Measurements from ENCODE around the gene IL4R. TPM values are rescaled to one million over a fixed set of nuclear protein-coding genes. Genes with fewer than 3 reads are reported as not detected.

IL4R gene
- total RNA-seq, 1 experiment from 2014 or later = 25.1 TPM

DNA sequence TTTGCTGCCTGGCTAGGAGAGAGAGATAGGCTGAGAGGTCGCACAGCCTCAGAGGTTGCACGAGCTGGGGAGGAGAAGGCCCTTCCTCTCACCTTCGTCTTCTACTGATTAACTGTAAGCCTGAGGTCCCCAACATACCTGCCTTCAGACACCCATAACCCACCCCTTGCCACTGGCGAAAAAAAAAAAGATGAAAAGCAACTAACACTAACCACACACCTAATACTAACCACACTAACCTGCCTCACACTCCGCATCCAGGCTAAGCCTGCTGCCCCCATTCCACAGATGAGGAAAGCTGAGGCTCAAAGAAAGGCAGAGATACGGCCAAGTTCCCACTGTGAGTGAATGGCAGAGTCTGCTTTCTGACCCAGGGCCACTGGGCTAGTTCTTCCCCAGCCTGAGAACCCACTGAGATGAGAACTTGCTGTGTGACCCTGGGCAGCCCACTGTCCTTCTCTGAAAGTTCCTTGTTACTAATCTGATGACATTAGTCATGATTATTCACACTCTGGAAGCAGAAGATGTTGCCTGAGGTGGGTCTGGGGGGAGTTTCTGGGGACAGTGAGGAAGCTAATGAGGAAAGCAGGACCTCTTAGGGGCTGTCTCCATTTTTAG is 92.8 kb downstream of the IL4R start:
- H3K27me3 ChIP-seq (ENCODE audit: low read length) = no peaks in the 10 kb centered on the region
- intact Hi-C loops (cut with micrococcal nuclease) = no loop called here
- no peak overlapping the region for H3K27ac ChIP-seq (ENCODE audit: low read length)
- TF ChIP-seq, protein P1, sequence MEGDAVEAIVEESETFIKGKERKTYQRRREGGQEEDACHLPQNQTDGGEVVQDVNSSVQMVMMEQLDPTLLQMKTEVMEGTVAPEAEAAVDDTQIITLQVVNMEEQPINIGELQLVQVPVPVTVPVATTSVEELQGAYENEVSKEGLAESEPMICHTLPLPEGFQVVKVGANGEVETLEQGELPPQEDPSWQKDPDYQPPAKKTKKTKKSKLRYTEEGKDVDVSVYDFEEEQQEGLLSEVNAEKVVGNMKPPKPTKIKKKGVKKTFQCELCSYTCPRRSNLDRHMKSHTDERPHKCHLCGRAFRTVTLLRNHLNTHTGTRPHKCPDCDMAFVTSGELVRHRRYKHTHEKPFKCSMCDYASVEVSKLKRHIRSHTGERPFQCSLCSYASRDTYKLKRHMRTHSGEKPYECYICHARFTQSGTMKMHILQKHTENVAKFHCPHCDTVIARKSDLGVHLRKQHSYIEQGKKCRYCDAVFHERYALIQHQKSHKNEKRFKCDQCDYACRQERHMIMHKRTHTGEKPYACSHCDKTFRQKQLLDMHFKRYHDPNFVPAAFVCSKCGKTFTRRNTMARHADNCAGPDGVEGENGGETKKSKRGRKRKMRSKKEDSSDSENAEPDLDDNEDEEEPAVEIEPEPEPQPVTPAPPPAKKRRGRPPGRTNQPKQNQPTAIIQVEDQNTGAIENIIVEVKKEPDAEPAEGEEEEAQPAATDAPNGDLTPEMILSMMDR (conservative IDR thresholded peaks at IDR 0.05; ENCODE audit: low read depth, low read length) = no peak
- TF ChIP-seq EZH2phosphoT487 (IDR thresholded peaks at IDR 0.05; ENCODE audit: borderline replicate concordance, low read length) (no peak), EZH2 (IDR thresholded peaks at IDR 0.05; ENCODE audit: low read length, unreplicated experiment) (no peak)
- no peaks in the 10 kb centered on the region for H3F3A ChIP-seq (ENCODE audit: low read length, unreplicated experiment)
- no TSS peak for BruUV-seq (replicated peaks)
- H3K9me3 ChIP-seq (ENCODE audit: low read length) = no peaks in the 10 kb centered on the region
- H3K9ac ChIP-seq (ENCODE audit: low read length) = no peak overlapping the region
- POLR2A ChIA-PET (ENCODE audit: unreplicated experiment) = interaction anchor here (0.6 kb wide), 1 partner anchor 203 kb away, joined by 3 read pairs; no protein-coding TSS in a partner anchor
- ATAC-seq = no peak
- no peaks in the 10 kb centered on the region for H3K36me3 ChIP-seq (ENCODE audit: low read depth, low read length)
- no peak overlapping the region for H3K4me2 ChIP-seq (ENCODE audit: low read length)
- no peaks in the 10 kb centered on the region for H3K9me2 ChIP-seq (replicated peaks; ENCODE audit: low read length)
- CTCF ChIA-PET = no interaction called here
- no peak overlapping the region for H3K4me3 ChIP-seq (ENCODE audit: low read length)
- no peak for DNase-seq
- no peaks in the 10 kb centered on the region for H3K4me1 ChIP-seq (ENCODE audit: insufficient read depth, low read length)
- no peak overlapping the region for H2AFZ ChIP-seq (ENCODE audit: low read length)
- H4K20me1 ChIP-seq (ENCODE audit: low read length) = no peaks in the 10 kb centered on the region
- no peaks in the 10 kb centered on the region for H3K79me2 ChIP-seq (ENCODE audit: low read length)

DNA sequence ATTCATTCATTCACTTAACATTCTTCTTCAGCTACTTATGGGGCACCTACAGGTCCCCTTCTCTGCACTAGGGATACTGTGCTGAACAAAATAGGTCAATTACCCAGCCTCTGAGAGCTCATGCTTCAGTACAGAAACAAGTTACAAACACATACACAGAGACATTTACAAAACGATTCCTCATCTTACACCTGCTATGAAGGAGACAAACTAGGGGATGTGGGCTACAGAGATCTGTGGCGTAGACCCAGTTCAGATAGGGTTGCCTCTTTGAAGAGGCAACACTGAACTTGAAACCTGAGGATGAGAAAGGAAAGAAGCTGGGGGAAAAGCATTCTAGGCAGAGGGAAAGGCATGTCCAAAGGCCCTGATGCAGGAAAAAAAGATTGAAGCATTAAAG is 93.4 kb downstream of the IL4R start:
- POLR2A ChIA-PET (ENCODE audit: unreplicated experiment) = no interaction called here
- Histone ChIP-seq H3K36me3 (ENCODE audit: low read depth, low read length) (no peaks in the 10 kb centered on the region), H3K27me3 (ENCODE audit: low read length) (no peaks in the 10 kb centered on the region), H4K20me1 (ENCODE audit: low read length) (no peaks in the 10 kb centered on the region), H3K9ac (ENCODE audit: low read length) (no peak overlapping the region), H3K4me3 (ENCODE audit: low read length) (no peak overlapping the region), H3K9me2 (replicated peaks; ENCODE audit: low read length) (no peaks in the 10 kb centered on the region), H3K27ac (ENCODE audit: low read length) (no peak overlapping the region), H3K4me1 (ENCODE audit: insufficient read depth, low read length) (no peaks in the 10 kb centered on the region), H3K4me2 (ENCODE audit: low read length) (no peak overlapping the region), H2AFZ (ENCODE audit: low read length) (no peak overlapping the region), H3F3A (ENCODE audit: low read length, unreplicated experiment) (no peaks in the 10 kb centered on the region), H3K9me3 (ENCODE audit: low read length) (no peaks in the 10 kb centered on the region), H3K79me2 (ENCODE audit: low read length) (no peaks in the 10 kb centered on the region)
- TF ChIP-seq, protein P1 (conservative IDR thresholded peaks at IDR 0.05; ENCODE audit: low read depth, low read length) = no peak
- no peak for TF ChIP-seq EZH2phosphoT487 (IDR thresholded peaks at IDR 0.05; ENCODE audit: borderline replicate concordance, low read length)
- no peak for TF ChIP-seq EZH2 (IDR thresholded peaks at IDR 0.05; ENCODE audit: low read length, unreplicated experiment)
- ATAC-seq = no peak
- DNase-seq = no peak
- intact Hi-C loops (cut with micrococcal nuclease) = no loop called here
- BruUV-seq (replicated peaks) = no TSS peak
- CTCF ChIA-PET = no interaction called here

DNA sequence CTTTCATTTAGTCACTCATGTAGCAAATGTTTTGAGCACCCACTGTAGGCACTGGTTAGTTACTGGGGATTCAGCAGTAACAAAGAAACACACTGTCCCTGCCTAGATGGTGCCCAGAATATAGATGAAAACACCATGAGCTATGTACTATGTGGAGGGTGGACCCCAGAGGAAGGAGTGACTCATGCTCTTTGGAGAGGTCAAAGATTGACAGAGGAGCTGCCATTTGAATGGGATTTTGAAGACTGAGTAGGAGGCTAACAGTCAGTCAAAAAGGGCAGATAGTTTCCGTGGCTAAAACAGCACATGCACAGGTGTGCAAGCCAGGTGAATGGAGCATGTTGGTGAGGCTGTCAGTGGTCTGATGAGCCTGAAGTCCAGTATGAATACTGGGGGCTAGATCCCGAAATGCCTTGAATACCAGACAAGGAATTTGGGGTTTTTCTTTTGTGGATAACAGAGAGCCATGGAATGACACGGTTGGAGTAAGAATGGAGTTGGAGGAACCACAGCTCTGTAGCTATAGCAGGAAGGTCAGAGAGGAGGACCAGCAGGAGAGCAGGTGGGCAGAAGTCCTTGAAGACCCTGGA is 94.3 kb downstream of the IL4R start:
- Histone ChIP-seq H3F3A (ENCODE audit: low read length, unreplicated experiment) (no peaks in the 10 kb centered on the region), H2AFZ (ENCODE audit: low read length) (no peak overlapping the region), H3K27ac (ENCODE audit: low read length) (no peak overlapping the region), H3K9me2 (replicated peaks; ENCODE audit: low read length) (no peaks in the 10 kb centered on the region), H3K4me3 (ENCODE audit: low read length) (no peak overlapping the region), H3K36me3 (ENCODE audit: low read depth, low read length) (no peaks in the 10 kb centered on the region), H4K20me1 (ENCODE audit: low read length) (no peaks in the 10 kb centered on the region), H3K9ac (ENCODE audit: low read length) (no peak overlapping the region), H3K4me2 (ENCODE audit: low read length) (no peak overlapping the region), H3K27me3 (ENCODE audit: low read length) (no peaks in the 10 kb centered on the region), H3K9me3 (ENCODE audit: low read length) (no peaks in the 10 kb centered on the region), H3K79me2 (ENCODE audit: low read length) (no peaks in the 10 kb centered on the region), H3K4me1 (ENCODE audit: insufficient read depth, low read length) (no peaks in the 10 kb centered on the region)
- no TSS peak for BruUV-seq (replicated peaks)
- DNase-seq = no peak
- intact Hi-C loops (cut with micrococcal nuclease) = no loop called here
- POLR2A ChIA-PET (ENCODE audit: unreplicated experiment) = no interaction called here
- CTCF ChIA-PET = no interaction called here
- TF ChIP-seq EZH2phosphoT487 (IDR thresholded peaks at IDR 0.05; ENCODE audit: borderline replicate concordance, low read length) (no peak), EZH2 (IDR thresholded peaks at IDR 0.05; ENCODE audit: low read length, unreplicated experiment) (no peak)
- TF ChIP-seq, protein P1 (conservative IDR thresholded peaks at IDR 0.05; ENCODE audit: low read depth, low read length) = no peak
- no peak for ATAC-seq

Data from PC-3 (cell line).